ENCODE data around the gene ZNF667.

ZNF667 gene

DNA sequence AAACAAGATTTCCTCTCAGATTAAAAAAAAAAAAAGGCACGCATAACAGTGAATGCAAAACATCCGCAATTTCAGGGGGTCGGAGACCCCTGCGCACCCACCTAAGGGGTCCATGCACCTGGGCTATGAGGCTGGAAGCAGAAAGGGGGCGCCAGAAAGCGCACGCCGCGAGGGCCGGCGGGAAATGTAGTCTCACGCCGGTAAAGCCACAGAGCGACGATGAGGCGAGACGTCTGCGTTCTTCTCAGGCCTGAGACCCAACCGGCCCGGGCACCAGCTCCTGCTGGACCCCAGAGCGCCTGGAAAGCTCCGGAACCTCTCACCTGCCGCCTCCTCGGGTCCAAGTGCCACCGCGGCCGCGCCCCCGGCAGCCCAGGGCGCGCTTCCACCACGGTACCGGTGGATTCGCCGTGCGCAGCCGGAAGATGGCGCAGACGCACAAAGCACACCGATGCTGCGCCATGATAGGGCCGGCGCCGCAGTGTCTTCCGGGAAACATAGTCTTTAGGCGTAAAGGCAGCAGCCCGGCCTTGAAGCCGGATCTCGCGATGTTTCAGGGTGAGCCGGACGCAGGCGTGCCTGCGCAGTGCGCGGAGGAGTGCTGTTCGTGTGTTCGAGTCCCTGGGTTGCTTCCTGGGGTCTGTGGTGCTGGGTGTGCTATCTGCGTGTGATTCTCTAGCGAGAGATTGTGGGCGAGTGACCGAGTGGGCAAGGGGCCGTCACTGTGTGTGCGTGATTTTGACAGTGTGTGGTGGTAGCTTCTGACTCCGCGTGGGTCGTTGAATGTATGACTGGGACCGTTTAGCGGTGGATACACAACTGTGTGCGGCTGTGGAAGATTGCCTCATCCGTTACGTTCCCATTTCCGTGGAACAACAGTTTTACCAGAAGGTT, 83.8 kb downstream of the ZNF667 start, which contains the start of gene ZNF582 (continued):
- TF ChIP-seq SCRT2 (tag by site-specific recombination; IDR thresholded peaks at IDR 0.05) (no peak), ZBTB7A (tag by site-specific recombination; IDR thresholded peaks at IDR 0.05; ENCODE audit: low read depth) (peak; percentile 82; the same call in 1 of the 2 replicates), ZNF350 (tag by site-specific recombination; IDR thresholded peaks at IDR 0.05) (no peak), SP7 (tag by site-specific recombination; IDR thresholded peaks at IDR 0.05) (peak; percentile 61), ZNF558 (tag by site-specific recombination; IDR thresholded peaks at IDR 0.05) (no peak; the same call in 1 of the 2 replicates), ZNF146 (tag by site-specific recombination; IDR thresholded peaks at IDR 0.05) (no peak), ZNF202 (tag by site-specific recombination; IDR thresholded peaks at IDR 0.05; ENCODE audit: borderline replicate concordance) (no peak), BCL11A (tag by site-specific recombination; IDR thresholded peaks at IDR 0.05; ENCODE audit: low read depth) (no peak), ZNF423 (tag by site-specific recombination; IDR thresholded peaks at IDR 0.05) (no peak), SP2 (tag by site-specific recombination; IDR thresholded peaks at IDR 0.05) (peak; percentile 30; the same call in 1 of the 2 replicates), ZNF529 (tag by site-specific recombination; IDR thresholded peaks at IDR 0.05; ENCODE audit: insufficient replicate concordance) (no peak), ZNF843 (tag by site-specific recombination; IDR thresholded peaks at IDR 0.05) (peak; percentile 47; the same call in 1 of the 2 replicates), MEIS1 (CRISPR knock-in tag; IDR thresholded peaks at IDR 0.05; ENCODE audit: borderline replicate concordance) (no peak), OSR2 (tag by site-specific recombination; IDR thresholded peaks at IDR 0.05) (no peak), SALL2 (tag by site-specific recombination; IDR thresholded peaks at IDR 0.05; ENCODE audit: borderline replicate concordance) (no peak), ZNF404 (tag by site-specific recombination; IDR thresholded peaks at IDR 0.05) (no peak), ZBTB20 (tag by site-specific recombination; IDR thresholded peaks at IDR 0.05) (peak; percentile 96), GLI2 (tag by site-specific recombination; IDR thresholded peaks at IDR 0.05; ENCODE audit: borderline replicate concordance, low read depth) (no peak), ZBTB44 (tag by site-specific recombination; IDR thresholded peaks at IDR 0.05) (0 out of 2 replicates have a peak, but pooled peaks have one; percentile 15), ZNF560 (tag by site-specific recombination; IDR thresholded peaks at IDR 0.05; ENCODE audit: borderline replicate concordance) (no peak), ZNF791 (tag by site-specific recombination; IDR thresholded peaks at IDR 0.05) (no peak), ZNF654 (tag by site-specific recombination; IDR thresholded peaks at IDR 0.05; ENCODE audit: low read depth) (0 out of 2 replicates have a peak, but pooled peaks have one; percentile 11), ZNF354C (tag by site-specific recombination; IDR thresholded peaks at IDR 0.05; ENCODE audit: borderline replicate concordance, low read depth) (no peak), ZNF133 (tag by site-specific recombination; IDR thresholded peaks at IDR 0.05) (0 out of 2 replicates have a peak, but pooled peaks have one; percentile 37), GLIS1 (tag by site-specific recombination; IDR thresholded peaks at IDR 0.05) (peak; percentile 15; the same call in 1 of the 2 replicates), ZFP69B (tag by site-specific recombination; IDR thresholded peaks at IDR 0.05) (peak; percentile 30; the same call in 1 of the 2 replicates), ZNF184 (tag by site-specific recombination; IDR thresholded peaks at IDR 0.05) (no peak), ZNF555 (tag by site-specific recombination; conservative IDR thresholded peaks at IDR 0.05) (no peak), WT1 (tag by site-specific recombination; IDR thresholded peaks at IDR 0.05) (no peak), ZNF174 (tag by site-specific recombination; IDR thresholded peaks at IDR 0.05) (no peak)
- TF ChIP-seq, protein P1, sequence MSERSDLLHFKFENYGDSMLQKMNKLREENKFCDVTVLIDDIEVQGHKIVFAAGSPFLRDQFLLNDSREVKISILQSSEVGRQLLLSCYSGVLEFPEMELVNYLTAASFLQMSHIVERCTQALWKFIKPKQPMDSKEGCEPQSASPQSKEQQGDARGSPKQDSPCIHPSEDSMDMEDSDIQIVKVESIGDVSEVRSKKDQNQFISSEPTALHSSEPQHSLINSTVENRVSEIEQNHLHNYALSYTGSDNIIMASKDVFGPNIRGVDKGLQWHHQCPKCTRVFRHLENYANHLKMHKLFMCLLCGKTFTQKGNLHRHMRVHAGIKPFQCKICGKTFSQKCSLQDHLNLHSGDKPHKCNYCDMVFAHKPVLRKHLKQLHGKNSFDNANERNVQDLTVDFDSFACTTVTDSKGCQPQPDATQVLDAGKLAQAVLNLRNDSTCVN (tag by site-specific recombination; optimal IDR thresholded peaks at IDR 0.05) = peak; percentile 90
- TF ChIP-seq, protein P2, sequence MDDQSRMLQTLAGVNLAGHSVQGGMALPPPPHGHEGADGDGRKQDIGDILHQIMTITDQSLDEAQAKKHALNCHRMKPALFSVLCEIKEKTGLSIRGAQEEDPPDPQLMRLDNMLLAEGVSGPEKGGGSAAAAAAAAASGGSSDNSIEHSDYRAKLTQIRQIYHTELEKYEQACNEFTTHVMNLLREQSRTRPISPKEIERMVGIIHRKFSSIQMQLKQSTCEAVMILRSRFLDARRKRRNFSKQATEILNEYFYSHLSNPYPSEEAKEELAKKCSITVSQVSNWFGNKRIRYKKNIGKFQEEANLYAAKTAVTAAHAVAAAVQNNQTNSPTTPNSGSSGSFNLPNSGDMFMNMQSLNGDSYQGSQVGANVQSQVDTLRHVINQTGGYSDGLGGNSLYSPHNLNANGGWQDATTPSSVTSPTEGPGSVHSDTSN (CRISPR knock-in tag; IDR thresholded peaks at IDR 0.05) = peak; percentile 88
- TF ChIP-seq, protein P3, sequence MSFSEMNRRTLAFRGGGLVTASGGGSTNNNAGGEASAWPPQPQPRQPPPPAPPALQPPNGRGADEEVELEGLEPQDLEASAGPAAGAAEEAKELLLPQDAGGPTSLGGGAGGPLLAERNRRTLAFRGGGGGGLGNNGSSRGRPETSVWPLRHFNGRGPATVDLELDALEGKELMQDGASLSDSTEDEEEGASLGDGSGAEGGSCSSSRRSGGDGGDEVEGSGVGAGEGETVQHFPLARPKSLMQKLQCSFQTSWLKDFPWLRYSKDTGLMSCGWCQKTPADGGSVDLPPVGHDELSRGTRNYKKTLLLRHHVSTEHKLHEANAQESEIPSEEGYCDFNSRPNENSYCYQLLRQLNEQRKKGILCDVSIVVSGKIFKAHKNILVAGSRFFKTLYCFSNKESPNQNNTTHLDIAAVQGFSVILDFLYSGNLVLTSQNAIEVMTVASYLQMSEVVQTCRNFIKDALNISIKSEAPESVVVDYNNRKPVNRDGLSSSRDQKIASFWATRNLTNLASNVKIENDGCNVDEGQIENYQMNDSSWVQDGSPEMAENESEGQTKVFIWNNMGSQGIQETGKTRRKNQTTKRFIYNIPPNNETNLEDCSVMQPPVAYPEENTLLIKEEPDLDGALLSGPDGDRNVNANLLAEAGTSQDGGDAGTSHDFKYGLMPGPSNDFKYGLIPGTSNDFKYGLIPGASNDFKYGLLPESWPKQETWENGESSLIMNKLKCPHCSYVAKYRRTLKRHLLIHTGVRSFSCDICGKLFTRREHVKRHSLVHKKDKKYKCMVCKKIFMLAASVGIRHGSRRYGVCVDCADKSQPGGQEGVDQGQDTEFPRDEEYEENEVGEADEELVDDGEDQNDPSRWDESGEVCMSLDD (tag by site-specific recombination; IDR thresholded peaks at IDR 0.05) = peak; percentile 87

Measured in HEK293 (cell line).